ENCODE results near the gene KCNK3.
A peak's percentile ranks its signal among the peaks of the same experiment; 100 is the strongest.

Gene KCNK3

DNA sequence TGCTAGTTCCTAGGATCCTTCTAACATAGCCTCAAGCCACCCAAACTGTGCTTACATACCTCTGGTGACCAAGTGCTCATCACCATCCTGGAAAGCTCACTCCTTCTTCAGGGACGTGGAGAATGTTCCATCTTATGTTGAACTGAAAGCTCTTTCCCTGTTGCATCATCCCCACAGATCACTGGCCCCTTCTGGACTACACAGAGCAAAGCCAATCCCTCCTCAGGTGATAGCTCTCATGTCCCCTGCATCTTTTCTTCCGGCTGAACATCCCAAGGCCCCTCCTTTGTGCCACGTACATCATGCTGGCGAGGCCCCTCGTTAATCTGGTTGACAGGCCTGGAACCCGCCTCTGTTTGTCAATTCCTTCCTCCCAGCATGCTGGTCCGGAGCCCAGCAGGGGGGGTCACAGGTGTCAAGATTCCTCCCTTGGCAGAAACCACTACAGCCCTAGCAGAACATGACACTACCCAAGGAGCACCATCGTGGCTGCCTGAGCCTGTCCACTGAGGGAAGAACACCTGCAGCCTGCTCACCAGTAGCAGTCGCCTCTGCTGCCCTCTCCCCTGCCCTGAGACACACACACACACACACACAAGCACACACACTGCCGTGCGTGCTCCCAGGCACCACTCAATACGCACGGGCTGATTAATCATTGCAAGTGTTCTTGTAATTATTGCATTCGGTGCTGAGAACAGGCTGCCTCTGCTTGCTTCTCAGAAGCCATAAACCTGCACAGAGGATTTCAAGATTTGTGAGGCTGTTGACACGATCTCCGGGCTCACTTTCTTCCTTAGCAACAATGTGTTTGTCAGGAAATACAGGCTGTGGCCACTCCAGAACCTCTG lies 6.3 kb upstream of the KCNK3 start:
- no peaks in the 10 kb centered on the region for H3K9me3 ChIP-seq (ENCODE audit: control insufficient read depth in 5 of 5, low read length in 5 of 5)
- peaks cover 0 to 5% (median 0%) of the 10 kb centered on the region in 5 donors for H3K4me1 ChIP-seq (ENCODE audit: control insufficient read depth in 5 of 5, insufficient read depth in 5 of 5, low read length in 5 of 5)
- no peak overlapping the region for H3K4me3 ChIP-seq (ENCODE audit: low read depth in 1 of 5, low read length in 5 of 5)
- peaks cover 3 to 21% (median 7%) of the 10 kb centered on the region in 5 donors for H3K27me3 ChIP-seq (ENCODE audit: control insufficient read depth in 5 of 5, insufficient read depth in 4 of 5, low read length in 5 of 5)
- H3K9ac ChIP-seq (ENCODE audit: low read length in 5 of 5), result no peak overlapping the region
- H3K27ac ChIP-seq (ENCODE audit: low read depth, low read length), result no peak overlapping the region
- no peaks in the 10 kb centered on the region for H3K36me3 ChIP-seq (ENCODE audit: control insufficient read depth in 5 of 5, insufficient read depth in 5 of 5, low read length in 5 of 5)

DNA sequence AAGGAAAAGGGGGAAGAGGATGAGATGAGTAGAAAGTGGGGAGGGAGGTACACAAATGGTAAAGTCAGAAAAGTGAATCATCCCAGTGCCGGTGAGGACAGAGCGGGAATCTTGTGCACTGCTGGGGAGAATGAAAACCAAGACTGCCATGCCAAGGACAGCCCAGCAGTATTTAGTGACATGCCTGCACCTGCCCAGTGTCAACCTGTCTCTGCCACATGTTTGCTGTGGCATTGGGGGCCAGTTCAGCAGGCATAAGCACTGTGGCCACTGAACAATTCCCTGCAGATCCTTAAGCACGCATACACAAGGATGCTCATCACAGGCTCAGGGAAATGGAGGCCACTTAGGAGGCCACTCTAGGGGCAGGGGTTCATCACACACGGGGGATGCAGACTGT lies 5.2 kb upstream of the KCNK3 start:
- Histone ChIP-seq H3K4me3 (ENCODE audit: low read depth in 1 of 5, low read length in 5 of 5) (no peak overlapping the region), H3K9me3 (ENCODE audit: control insufficient read depth in 5 of 5, low read length in 5 of 5) (no peaks in the 10 kb centered on the region), H3K4me1 (ENCODE audit: control insufficient read depth in 5 of 5, insufficient read depth in 5 of 5, low read length in 5 of 5) (peaks cover 0 to 13% (median 7%) of the 10 kb centered on the region in 5 donors), H3K27ac (ENCODE audit: low read depth, low read length) (no peak overlapping the region), H3K36me3 (ENCODE audit: control insufficient read depth in 5 of 5, insufficient read depth in 5 of 5, low read length in 5 of 5) (no peaks in the 10 kb centered on the region), H3K27me3 (ENCODE audit: control insufficient read depth in 5 of 5, insufficient read depth in 4 of 5, low read length in 5 of 5) (peaks cover 3 to 28% (median 10%) of the 10 kb centered on the region in 5 donors), H3K9ac (ENCODE audit: low read length in 5 of 5) (no peak overlapping the region)

DNA sequence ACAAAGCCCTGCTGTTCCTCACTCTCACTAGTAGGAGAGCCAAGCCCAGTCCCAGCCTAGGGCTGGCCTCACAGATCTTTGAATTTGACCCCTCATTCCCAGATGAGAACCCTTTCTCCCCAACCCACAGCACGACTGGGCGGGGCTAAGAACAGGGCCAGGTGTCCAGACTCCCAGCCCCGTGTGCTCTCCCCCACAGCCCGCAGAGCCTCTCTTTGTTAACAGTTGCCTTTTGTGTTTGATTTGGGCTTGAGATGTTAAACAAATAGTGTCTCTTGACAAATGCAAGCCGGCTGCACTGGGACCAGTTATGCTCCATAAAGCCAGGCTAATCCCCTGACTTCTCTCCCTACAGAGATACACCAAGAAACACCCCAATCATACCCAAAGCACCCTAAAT lies 4.7 kb upstream of the KCNK3 start:
- H3K4me3 ChIP-seq (ENCODE audit: low read depth in 1 of 5, low read length in 5 of 5), result no peak overlapping the region
- peaks cover 0 to 15% (median 8%) of the 10 kb centered on the region in 5 donors for H3K4me1 ChIP-seq (ENCODE audit: control insufficient read depth in 5 of 5, insufficient read depth in 5 of 5, low read length in 5 of 5)
- H3K36me3 ChIP-seq (ENCODE audit: control insufficient read depth in 5 of 5, insufficient read depth in 5 of 5, low read length in 5 of 5), result no peaks in the 10 kb centered on the region
- no peak overlapping the region for H3K27ac ChIP-seq (ENCODE audit: low read depth, low read length)
- no peak overlapping the region for H3K9ac ChIP-seq (ENCODE audit: low read length in 5 of 5)
- H3K27me3 ChIP-seq (ENCODE audit: control insufficient read depth in 5 of 5, insufficient read depth in 4 of 5, low read length in 5 of 5), result peaks cover 3 to 28% (median 10%) of the 10 kb centered on the region in 5 donors
- no peaks in the 10 kb centered on the region for H3K9me3 ChIP-seq (ENCODE audit: control insufficient read depth in 5 of 5, low read length in 5 of 5)

DNA sequence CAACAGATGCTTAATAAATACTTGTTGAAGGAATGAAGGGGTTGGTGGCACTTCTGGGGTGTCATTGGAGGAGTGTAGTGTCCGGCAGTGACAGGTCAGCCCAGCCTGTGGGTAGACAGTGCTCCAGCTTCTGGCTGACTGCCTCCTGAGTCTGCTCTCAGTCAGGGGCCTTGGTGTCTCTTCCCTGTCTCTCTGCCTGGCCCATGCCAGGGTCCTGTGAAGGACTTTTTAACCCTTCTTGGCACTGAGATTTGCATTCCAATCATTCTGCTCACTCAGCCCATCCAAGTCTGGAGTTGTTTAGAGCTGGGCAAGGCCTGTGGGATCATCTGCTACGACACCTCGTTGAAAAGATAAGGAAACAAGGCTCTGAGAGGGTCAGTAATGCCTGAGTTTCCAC lies 1.4 kb upstream of the KCNK3 start:
- Histone ChIP-seq H3K36me3 (ENCODE audit: control insufficient read depth in 5 of 5, insufficient read depth in 5 of 5, low read length in 5 of 5) (no peaks in the 10 kb centered on the region), H3K9me3 (ENCODE audit: control insufficient read depth in 5 of 5, low read length in 5 of 5) (no peaks in the 10 kb centered on the region), H3K27me3 (ENCODE audit: control insufficient read depth in 5 of 5, insufficient read depth in 4 of 5, low read length in 5 of 5) (peaks cover 10 to 49% (median 32%) of the 10 kb centered on the region in 5 donors), H3K27ac (ENCODE audit: low read depth, low read length) (no peak overlapping the region), H3K4me3 (ENCODE audit: low read depth in 1 of 5, low read length in 5 of 5) (no peak overlapping the region), H3K9ac (ENCODE audit: low read length in 5 of 5) (no peak overlapping the region), H3K4me1 (ENCODE audit: control insufficient read depth in 5 of 5, insufficient read depth in 5 of 5, low read length in 5 of 5) (peaks cover 0 to 33% (median 17%) of the 10 kb centered on the region in 5 donors)

DNA sequence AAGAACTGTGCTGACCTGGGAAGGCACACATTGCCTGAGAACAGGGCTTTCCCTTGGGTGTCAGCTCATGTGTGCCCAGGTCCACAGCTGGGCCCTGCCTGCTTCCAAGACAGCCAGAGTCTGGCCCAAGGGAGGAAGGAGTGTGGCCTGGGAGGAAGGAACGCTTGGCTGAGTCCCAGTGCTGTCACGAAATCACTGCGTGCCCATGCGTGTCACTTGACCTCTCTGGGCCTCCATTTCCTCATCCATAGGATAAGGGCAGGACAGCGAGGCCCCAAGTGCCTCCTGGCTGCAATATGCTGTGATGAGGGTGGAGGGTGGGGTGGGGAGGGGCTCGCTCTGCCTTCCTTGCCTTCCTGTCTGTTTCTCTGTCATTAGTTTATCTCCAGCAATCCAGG lies 642 bp upstream of the KCNK3 start:
- Histone ChIP-seq H3K9ac (ENCODE audit: low read length in 5 of 5) (no peak overlapping the region), H3K27me3 (ENCODE audit: control insufficient read depth in 5 of 5, insufficient read depth in 4 of 5, low read length in 5 of 5) (peaks cover 14 to 55% (median 35%) of the 10 kb centered on the region in 5 donors), H3K27ac (ENCODE audit: low read depth, low read length) (no peak overlapping the region), H3K9me3 (ENCODE audit: control insufficient read depth in 5 of 5, low read length in 5 of 5) (no peaks in the 10 kb centered on the region), H3K4me1 (ENCODE audit: control insufficient read depth in 5 of 5, insufficient read depth in 5 of 5, low read length in 5 of 5) (peaks cover 0 to 29% (median 17%) of the 10 kb centered on the region in 5 donors), H3K4me3 (ENCODE audit: low read depth in 1 of 5, low read length in 5 of 5) (peak overlapping the region in 2 of 5 donors; percentile 11 to 18), H3K36me3 (ENCODE audit: control insufficient read depth in 5 of 5, insufficient read depth in 5 of 5, low read length in 5 of 5) (no peaks in the 10 kb centered on the region)

DNA sequence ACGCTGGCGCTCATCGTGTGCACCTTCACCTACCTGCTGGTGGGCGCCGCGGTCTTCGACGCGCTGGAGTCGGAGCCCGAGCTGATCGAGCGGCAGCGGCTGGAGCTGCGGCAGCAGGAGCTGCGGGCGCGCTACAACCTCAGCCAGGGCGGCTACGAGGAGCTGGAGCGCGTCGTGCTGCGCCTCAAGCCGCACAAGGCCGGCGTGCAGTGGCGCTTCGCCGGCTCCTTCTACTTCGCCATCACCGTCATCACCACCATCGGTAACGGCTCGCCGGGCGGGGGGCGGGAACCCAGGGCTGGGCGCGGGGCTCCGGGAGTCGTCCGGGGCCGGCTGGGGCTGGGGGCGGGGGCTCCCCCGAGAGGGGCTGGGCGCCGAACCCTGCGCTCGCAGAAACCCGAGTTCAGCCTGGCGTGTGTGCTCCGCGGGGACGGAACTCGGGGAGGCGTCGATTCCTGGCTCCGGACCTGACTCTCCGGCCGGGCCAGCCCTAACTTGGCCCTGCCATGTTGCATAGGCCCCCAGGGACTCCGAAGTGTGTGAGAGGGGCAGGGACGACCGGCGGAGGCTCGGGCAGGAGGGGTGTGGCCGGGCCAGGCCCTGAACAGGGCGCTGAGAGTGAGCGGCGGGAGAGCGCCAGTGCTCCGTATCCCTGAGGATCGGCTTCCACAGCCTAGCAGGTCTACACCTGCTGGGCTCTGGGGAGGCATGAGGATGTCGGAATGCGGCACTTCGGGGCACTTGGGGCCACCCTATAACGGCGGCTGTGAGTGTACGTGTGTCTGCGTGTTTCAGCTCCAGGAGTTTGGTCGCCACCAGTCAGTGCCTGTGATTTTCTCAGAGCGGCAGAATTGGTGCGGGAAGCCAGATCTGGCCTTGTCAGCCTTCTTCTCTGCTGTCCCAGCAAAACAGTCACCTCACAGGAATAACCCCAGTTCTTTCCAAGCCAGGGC lies 651 bp downstream of the KCNK3 start:
- H3K36me3 ChIP-seq (ENCODE audit: control insufficient read depth in 5 of 5, insufficient read depth in 5 of 5, low read length in 5 of 5), result no peaks in the 10 kb centered on the region
- peaks cover 14 to 62% (median 40%) of the 10 kb centered on the region in 5 donors for H3K27me3 ChIP-seq (ENCODE audit: control insufficient read depth in 5 of 5, insufficient read depth in 4 of 5, low read length in 5 of 5)
- H3K4me1 ChIP-seq (ENCODE audit: control insufficient read depth in 5 of 5, insufficient read depth in 5 of 5, low read length in 5 of 5), result peaks cover 0 to 29% (median 17%) of the 10 kb centered on the region in 5 donors
- H3K27ac ChIP-seq (ENCODE audit: low read depth, low read length), result no peak overlapping the region
- H3K4me3 ChIP-seq (ENCODE audit: low read depth in 1 of 5, low read length in 5 of 5), result peak overlapping the region in 4 of 5 donors; percentile 29 to 54 (median 41)
- H3K9ac ChIP-seq (ENCODE audit: low read length in 5 of 5), result no peak overlapping the region
- H3K9me3 ChIP-seq (ENCODE audit: control insufficient read depth in 5 of 5, low read length in 5 of 5), result no peaks in the 10 kb centered on the region

DNA sequence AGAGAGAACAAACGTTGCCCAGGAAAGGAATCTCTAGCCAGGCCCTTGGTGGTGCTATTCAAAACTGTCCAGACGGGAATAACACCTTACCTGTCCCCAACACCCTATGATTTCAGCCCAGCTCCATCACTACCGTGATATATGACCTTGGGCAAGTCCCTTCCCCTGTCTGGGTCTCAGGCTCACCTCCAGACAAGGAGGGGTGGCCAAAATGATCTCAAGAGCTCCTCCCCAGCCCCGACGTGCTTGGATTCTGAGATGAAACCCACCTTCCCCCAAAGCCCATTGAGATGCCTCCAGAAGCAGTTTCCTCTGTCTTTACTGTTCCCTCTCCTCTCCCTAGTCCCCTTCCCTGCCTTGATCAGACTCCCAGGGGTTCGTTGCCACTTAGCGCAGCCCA lies 1.5 kb downstream of the KCNK3 start:
- Histone ChIP-seq H3K9me3 (ENCODE audit: control insufficient read depth in 5 of 5, low read length in 5 of 5) (no peaks in the 10 kb centered on the region), H3K4me3 (ENCODE audit: low read depth in 1 of 5, low read length in 5 of 5) (no peak overlapping the region), H3K27ac (ENCODE audit: low read depth, low read length) (no peak overlapping the region), H3K27me3 (ENCODE audit: control insufficient read depth in 5 of 5, insufficient read depth in 4 of 5, low read length in 5 of 5) (peaks cover 14 to 62% (median 40%) of the 10 kb centered on the region in 5 donors), H3K9ac (ENCODE audit: low read length in 5 of 5) (no peak overlapping the region), H3K4me1 (ENCODE audit: control insufficient read depth in 5 of 5, insufficient read depth in 5 of 5, low read length in 5 of 5) (peaks cover 0 to 29% (median 17%) of the 10 kb centered on the region in 5 donors), H3K36me3 (ENCODE audit: control insufficient read depth in 5 of 5, insufficient read depth in 5 of 5, low read length in 5 of 5) (no peaks in the 10 kb centered on the region)

DNA sequence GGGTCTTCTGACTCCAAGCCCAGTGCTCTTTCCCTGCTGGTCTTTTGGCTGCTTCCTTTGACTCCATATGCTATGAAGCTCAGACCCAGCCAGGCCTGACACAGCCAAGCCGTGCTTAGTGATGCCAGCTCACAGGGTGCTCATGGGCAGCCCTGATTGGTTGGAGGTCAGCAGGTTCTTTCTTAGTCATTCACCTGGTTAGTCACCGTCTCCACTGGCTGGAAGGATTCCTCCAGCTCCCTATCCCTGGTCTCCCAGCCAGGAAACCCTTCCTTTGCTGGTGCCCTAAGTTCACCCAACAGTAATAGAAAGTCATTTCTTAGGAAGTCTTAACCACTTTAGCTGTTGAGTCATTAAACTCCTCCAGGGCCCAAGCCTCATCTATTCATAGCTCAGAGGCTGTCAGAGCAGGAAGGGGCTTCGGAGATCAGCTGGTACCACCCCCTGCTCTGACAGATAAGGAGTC lies 3.9 kb downstream of the KCNK3 start:
- no peak overlapping the region for H3K9ac ChIP-seq (ENCODE audit: low read length in 5 of 5)
- H3K9me3 ChIP-seq (ENCODE audit: control insufficient read depth in 5 of 5, low read length in 5 of 5), result no peaks in the 10 kb centered on the region
- no peaks in the 10 kb centered on the region for H3K36me3 ChIP-seq (ENCODE audit: control insufficient read depth in 5 of 5, insufficient read depth in 5 of 5, low read length in 5 of 5)
- no peak overlapping the region for H3K27ac ChIP-seq (ENCODE audit: low read depth, low read length)
- no peak overlapping the region for H3K4me3 ChIP-seq (ENCODE audit: low read depth in 1 of 5, low read length in 5 of 5)
- H3K4me1 ChIP-seq (ENCODE audit: control insufficient read depth in 5 of 5, insufficient read depth in 5 of 5, low read length in 5 of 5), result peaks cover 0 to 29% (median 17%) of the 10 kb centered on the region in 5 donors
- peaks cover 14 to 56% (median 43%) of the 10 kb centered on the region in 5 donors for H3K27me3 ChIP-seq (ENCODE audit: control insufficient read depth in 5 of 5, insufficient read depth in 4 of 5, low read length in 5 of 5)

DNA sequence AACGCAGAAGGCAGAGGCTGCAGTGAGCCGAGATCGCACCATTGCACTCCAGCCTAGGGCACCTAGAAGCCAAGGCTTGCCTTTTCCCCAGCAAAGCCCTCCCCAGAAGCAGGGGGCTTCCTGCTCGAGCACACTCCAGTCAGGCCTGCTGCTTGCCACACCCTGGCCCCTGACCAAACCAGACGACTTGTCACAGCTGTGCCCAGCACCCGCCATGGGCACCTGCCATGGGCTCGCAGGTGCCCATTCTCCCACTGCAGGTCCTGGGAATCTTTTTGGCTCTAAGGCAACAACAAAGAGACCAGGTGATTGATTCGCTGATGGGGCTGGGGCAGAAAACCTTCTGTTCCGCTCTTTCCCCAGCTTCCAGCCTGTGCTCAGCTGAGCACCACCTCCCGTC lies 4.9 kb downstream of the KCNK3 start:
- Histone ChIP-seq H3K9me3 (ENCODE audit: control insufficient read depth in 5 of 5, low read length in 5 of 5) (no peaks in the 10 kb centered on the region), H3K27ac (ENCODE audit: low read depth, low read length) (no peak overlapping the region), H3K4me3 (ENCODE audit: low read depth in 1 of 5, low read length in 5 of 5) (no peak overlapping the region), H3K4me1 (ENCODE audit: control insufficient read depth in 5 of 5, insufficient read depth in 5 of 5, low read length in 5 of 5) (peaks cover 0 to 20% (median 10%) of the 10 kb centered on the region in 5 donors), H3K27me3 (ENCODE audit: control insufficient read depth in 5 of 5, insufficient read depth in 4 of 5, low read length in 5 of 5) (peaks cover 14 to 48% (median 40%) of the 10 kb centered on the region in 5 donors), H3K36me3 (ENCODE audit: control insufficient read depth in 5 of 5, insufficient read depth in 5 of 5, low read length in 5 of 5) (no peaks in the 10 kb centered on the region), H3K9ac (ENCODE audit: low read length in 5 of 5) (no peak overlapping the region)
